ENCODE data around the gene GPR137B. TPM values are rescaled to one million over a fixed set of nuclear protein-coding genes. Genes with fewer than 3 reads are reported as not detected.

The GPR137B gene
- total and polyA plus RNA-seq, 2 experiments from 2014 or later: 0.87 to 3.0 TPM

DNA sequence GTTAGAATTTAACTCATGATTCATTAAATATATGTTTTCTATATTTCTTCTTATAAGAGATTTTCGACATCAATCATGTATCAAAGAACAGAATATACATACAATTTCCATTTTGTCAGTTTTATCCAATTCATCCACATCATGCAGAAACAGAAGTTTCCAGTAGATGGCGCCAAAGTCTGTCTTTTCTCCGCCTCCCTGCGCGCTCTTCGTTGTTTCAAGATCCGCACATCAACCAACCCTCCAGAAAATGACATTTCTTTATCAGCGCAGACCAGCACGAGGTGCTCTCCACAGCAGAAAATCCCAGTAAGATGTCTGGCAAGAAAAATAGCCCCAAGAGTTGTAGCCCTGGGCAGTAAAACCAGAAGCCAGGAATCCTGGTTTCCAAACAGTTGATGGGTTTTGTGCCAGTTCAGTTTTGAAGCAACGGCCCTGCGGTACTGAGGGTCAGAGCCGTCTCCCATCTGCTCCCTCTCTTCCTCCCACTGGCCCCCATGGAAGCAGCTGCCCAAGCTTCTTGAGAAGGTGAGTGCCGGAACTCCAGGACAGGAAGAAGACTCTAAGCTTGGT, 38.6 kb upstream of the GPR137B start:
- Histone ChIP-seq H3K4me1 (ENCODE audit: low read depth) (no peaks in the 10 kb centered on the region), H3K27ac (no peak overlapping the region), H3K9me3 (ENCODE audit: low read depth) (no peaks in the 10 kb centered on the region), H3K27me3 (no peaks in the 10 kb centered on the region), H3K4me3 (no peak overlapping the region), H3K36me3 (no peaks in the 10 kb centered on the region)
- DNase-seq (ENCODE audit: low read depth in 1 of 2, low spot score in 1 of 2): peak; percentile 67 to 73
- peak; percentile 75 for TF ChIP-seq CTCF (IDR thresholded peaks at IDR 0.05; ENCODE audit: low read depth, low read length)

DNA sequence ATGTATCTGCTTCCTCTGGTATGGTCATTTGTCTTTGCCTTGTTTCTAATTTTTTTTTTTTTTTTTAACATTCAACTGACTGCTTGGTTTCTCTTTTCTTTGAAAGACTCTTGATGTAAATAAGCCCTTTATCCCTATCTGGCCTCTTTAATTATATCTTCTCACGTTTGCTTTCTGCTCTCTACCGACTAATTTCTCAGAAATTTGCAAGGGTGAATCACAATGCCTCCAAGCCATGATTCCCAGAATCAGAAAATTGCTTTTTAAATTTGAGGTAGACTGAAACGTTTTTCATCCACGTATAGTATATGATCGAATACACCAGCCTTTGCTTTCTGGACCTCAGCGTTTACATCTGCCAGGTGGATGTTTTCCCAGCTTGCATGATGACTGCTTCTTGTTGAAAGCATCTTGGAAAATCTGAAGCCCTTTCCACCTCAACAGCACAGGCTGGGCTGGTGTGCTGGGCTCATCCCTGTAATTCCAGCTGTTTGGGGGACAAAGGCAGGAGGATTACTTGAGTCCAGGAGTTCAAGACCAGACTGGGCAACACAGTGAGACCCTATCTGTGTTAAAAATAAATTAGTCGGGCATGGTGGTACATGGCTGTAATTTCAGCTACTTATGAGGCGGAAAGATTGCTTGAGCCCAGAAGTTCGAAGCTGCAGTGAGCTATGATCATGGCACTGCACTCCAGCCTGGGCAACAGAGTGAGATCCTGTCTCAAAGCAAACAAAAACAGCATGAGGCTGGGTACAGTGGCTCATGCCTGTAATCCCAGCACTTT, 35.0 kb upstream of the GPR137B start:
- Histone ChIP-seq H3K27me3 (no peaks in the 10 kb centered on the region), H3K4me1 (ENCODE audit: low read depth) (no peaks in the 10 kb centered on the region), H3K36me3 (no peaks in the 10 kb centered on the region), H3K9me3 (ENCODE audit: low read depth) (no peaks in the 10 kb centered on the region), H3K4me3 (no peak overlapping the region), H3K27ac (no peak overlapping the region)
- no peak for TF ChIP-seq CTCF (IDR thresholded peaks at IDR 0.05; ENCODE audit: low read depth, low read length)
- DNase-seq (ENCODE audit: low read depth in 1 of 2, low spot score in 1 of 2): no peak

DNA sequence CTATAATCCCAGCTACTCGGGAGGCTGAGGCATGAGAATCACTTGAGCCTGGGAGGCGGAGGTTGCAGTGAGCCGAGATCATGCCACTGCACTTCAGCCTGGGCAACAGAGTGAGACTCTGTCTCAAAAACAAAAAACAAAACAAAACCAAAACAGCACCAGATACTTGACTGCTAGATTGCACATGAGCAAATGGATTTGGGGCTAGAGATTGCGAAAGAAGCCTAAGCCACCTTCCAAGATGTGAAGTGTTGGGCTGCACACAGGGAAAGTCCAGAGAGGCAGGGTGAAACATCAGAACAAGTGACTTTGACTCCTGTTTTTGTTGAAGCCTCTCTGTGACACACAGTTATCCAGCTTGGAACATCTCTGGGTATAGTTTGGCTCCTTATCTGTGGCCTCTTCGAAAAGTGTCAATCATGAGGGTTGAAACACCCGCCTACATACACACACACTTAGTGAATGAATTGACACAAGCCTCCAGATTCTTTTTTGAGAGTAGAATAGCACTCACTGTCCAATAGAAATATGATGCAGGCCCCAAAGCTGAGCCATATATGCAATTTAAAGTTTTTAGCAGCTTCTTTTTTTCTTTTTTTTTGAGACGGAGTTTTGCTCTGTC, 34.2 kb upstream of the GPR137B start:
- Histone ChIP-seq H3K36me3 (no peaks in the 10 kb centered on the region), H3K9me3 (ENCODE audit: low read depth) (no peaks in the 10 kb centered on the region)
- no peak for TF ChIP-seq CTCF (IDR thresholded peaks at IDR 0.05; ENCODE audit: low read depth, low read length)

DNA sequence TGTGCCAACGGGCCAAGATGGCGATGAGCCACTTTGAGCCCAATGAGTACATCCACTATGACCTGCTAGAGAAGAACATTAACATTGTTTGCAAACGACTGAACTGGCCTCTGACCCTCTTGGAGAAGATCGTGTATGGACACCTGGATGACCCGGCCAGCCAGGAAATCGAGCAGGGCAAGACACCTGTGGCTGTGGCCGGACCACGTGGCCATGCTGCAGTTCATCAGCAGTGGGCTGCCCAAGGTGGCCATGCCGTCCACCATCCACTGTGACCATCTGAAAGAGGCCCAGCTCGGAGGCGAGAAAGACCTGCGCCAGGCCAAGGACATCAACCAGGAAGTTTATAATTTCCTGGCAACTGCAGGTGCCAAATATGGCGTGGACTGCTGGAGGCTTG, 32.2 kb upstream of the GPR137B start:
- H3K36me3 ChIP-seq: no peaks in the 10 kb centered on the region
- TF ChIP-seq CTCF (IDR thresholded peaks at IDR 0.05; ENCODE audit: low read depth, low read length): no peak
- DNase-seq (ENCODE audit: low read depth in 1 of 2, low spot score in 1 of 2): no peak
- H3K27ac ChIP-seq: no peak overlapping the region
- H3K4me3 ChIP-seq: no peak overlapping the region
- H3K9me3 ChIP-seq (ENCODE audit: low read depth): no peaks in the 10 kb centered on the region
- H3K27me3 ChIP-seq: no peaks in the 10 kb centered on the region
- H3K4me1 ChIP-seq (ENCODE audit: low read depth): no peaks in the 10 kb centered on the region

More for the DNA sequence above, 34.2 kb upstream of the GPR137B start:
- H3K27me3 ChIP-seq: no peaks in the 10 kb centered on the region
- DNase-seq (ENCODE audit: low read depth in 1 of 2, low spot score in 1 of 2): peak in 1 of 2 donors; percentile 42
- H3K4me1 ChIP-seq (ENCODE audit: low read depth): no peaks in the 10 kb centered on the region
- no peak overlapping the region for H3K4me3 ChIP-seq
- H3K27ac ChIP-seq: no peak overlapping the region

DNA sequence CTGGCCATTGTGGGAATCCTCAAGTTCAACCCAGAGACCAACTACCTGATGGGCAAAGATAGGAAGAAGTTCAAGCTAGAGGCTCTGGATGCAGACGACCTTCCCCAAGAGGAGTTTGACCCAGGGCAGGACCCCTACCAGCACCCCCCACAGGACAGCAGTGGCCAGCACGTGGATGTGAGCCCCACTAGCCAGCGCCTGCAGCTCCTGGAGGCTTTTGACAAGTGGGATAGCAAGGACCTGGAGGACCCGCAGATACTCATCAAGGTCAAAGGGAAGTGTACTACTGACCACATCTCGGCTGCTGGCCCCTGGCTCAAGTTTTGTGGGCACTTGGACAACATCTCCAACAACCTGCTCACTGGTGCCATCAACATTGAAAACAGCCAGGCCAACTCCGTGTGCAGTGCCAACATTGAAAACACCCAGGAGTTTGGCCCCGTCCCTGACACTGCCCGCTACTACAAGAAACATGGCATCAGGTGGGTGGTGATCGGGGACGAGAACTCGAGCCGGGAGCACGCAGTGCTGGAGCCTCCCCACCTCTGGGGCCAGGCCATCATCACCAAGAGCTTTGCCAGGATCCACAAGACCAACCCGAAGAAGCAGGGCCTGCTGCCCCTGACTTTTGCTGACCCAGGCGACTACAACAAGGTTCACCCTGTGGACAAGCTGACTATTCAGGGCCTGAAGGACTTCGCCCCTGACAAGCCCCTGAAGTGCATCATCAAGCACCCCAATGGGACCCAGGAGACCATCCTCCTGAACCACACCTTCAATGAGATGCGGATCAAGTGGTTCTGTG, 30.6 kb upstream of the GPR137B start:
- no peak overlapping the region for H3K27ac ChIP-seq

More for the DNA sequence above, 30.6 kb upstream of the GPR137B start:
- Histone ChIP-seq H3K4me1 (ENCODE audit: low read depth) (no peaks in the 10 kb centered on the region), H3K9me3 (ENCODE audit: low read depth) (no peaks in the 10 kb centered on the region), H3K27me3 (no peaks in the 10 kb centered on the region), H3K36me3 (no peaks in the 10 kb centered on the region), H3K4me3 (no peak overlapping the region)
- no peak for DNase-seq (ENCODE audit: low read depth in 1 of 2, low spot score in 1 of 2)
- no peak for TF ChIP-seq CTCF (IDR thresholded peaks at IDR 0.05; ENCODE audit: low read depth, low read length)
